ENCODE measurements around the gene NUDT6.
"Not testable (repeated sequence)": the region's sequence is repeated elsewhere in the genome, so short reads cannot be mapped to it uniquely, and the experiment has no call there.

NUDT6 gene

DNA sequence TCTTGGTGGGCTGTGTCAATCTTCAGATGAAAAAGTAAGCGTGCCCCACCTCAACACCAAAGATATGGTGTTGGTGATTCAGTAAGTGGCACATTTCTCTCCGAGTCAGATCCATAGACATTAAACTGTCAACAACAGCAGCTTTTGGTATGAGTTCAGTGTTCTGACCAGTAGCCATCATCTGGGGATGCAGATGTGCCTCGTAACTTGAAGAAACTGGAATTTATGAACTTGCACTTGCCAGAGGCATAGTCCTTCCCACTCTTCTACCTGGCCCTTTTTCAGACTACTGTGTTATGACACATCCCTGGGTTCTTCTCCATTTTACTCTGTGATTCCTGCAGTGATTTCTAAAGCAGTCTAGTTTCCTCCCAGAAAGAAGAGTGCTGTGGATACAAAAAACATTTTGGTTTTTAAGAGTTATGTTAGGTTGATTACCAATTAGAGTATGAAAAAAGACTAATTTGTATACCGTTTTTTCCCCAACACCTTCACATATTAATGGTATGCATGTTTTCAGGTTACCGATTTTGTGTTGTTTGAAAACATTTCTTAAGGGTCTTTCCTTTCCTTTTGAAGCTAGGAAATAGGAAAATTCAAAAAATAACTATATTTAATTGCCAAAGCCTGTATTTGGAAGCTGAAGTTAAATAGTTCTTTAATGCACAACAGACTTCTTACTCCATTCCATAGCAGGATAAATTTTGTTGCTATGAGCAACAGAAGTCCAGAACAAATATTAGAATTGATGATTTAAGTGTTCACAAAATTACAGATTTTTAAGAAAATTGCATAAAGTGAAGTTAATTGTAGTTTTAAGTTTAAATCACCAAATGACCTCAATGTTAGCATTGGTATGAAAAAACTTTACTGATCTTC lies 39.3 kb downstream of the NUDT6 start:
- H3K27me3 Mint-ChIP-seq = no peaks in the 10 kb centered on the region
- H3K27ac Mint-ChIP-seq = no peak overlapping the region
- no peak overlapping the region for H3K4me3 Mint-ChIP-seq
- no peaks in the 10 kb centered on the region for H3K36me3 Mint-ChIP-seq (ENCODE audit: insufficient read depth)
- ATAC-seq (replicated peaks) (no peak), DNase-seq (no peak)
- H3K4me1 Mint-ChIP-seq (ENCODE audit: low read depth in 2 of 2) = no peaks in the 10 kb centered on the region
- no peaks in the 10 kb centered on the region for H3K9me3 Mint-ChIP-seq

DNA sequence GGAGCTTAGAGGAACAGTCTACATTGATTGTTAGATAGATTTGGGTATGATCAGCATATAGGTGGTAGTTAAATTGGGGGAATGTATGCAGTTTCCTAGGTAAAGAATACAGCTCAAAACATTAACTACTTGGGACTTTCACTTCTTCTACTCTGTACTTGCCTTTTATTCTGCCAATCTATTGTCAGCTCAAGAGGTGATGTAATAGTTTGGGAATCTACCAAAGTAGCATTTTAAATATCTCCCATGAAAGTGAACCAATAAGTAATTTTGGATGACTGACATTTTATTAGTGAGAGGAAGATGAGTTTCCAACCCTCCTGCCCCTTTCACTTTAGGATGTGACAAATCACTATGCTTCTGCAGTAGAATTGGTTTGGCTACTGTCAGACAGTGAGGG lies 43.4 kb downstream of the NUDT6 start:
- H3K4me1 Mint-ChIP-seq (ENCODE audit: low read depth in 2 of 2) = no peaks in the 10 kb centered on the region
- H3K27ac Mint-ChIP-seq = no peak overlapping the region
- no peaks in the 10 kb centered on the region for H3K36me3 Mint-ChIP-seq (ENCODE audit: insufficient read depth)
- H3K27me3 Mint-ChIP-seq = peaks cover 6 to 9% of the 10 kb centered on the region in 2 donors
- no peak overlapping the region for H3K4me3 Mint-ChIP-seq
- H3K9me3 Mint-ChIP-seq = no peaks in the 10 kb centered on the region
- ATAC-seq (replicated peaks) = no peak
- DNase-seq = no peak

DNA sequence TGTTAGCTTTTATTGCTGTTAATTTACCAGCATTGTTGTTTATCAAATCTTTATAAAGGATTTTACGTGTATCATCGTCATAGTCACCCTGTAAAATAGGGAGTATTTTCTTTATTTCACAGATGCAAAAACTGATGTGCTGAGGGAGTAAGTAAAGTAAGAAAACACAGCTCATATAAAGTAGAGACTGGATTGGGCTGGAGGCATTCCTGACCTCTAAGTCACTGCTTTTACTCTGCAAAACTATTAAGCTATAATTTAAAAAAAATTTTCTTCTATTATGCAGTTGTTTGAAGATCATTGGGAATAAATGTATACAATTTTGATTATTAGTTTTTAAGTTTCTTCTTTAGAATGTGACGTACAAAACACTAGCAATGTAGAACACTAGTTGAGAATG lies 45.9 kb downstream of the NUDT6 start:
- Mint-ChIP-seq H3K9me3 (no peaks in the 10 kb centered on the region), H3K4me3 (no peak overlapping the region), H3K4me1 (ENCODE audit: low read depth in 2 of 2) (no peaks in the 10 kb centered on the region), H3K27ac (no peak overlapping the region), H3K36me3 (ENCODE audit: insufficient read depth) (no peaks in the 10 kb centered on the region), H3K27me3 (peaks cover 30 to 32% of the 10 kb centered on the region in 2 donors)
- no peak for ATAC-seq (replicated peaks)
- DNase-seq = no peak

DNA sequence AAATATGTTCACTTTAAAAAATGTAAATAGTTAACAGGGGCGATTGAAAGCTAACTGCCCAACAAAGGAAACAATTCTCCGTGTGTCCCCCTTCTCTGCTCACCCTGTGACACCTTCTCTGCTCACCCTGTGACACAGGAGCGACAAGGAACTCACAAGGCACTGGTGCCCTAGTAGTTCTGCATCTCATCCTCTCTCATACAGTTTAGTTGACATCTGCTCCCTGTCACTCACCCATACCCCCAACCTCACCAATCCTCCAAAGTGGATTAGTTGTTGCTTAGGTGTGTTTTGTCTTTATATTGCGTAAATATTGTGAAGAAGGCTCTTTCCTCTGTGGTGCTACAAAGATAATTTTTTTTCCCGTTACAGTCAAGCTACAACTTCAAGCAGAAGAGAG lies 46.4 kb downstream of the NUDT6 start:
- Mint-ChIP-seq H3K27me3 (peaks cover 35 to 37% of the 10 kb centered on the region in 2 donors), H3K4me3 (no peak overlapping the region), H3K27ac (no peak overlapping the region), H3K36me3 (ENCODE audit: insufficient read depth) (no peaks in the 10 kb centered on the region), H3K4me1 (ENCODE audit: low read depth in 2 of 2) (no peaks in the 10 kb centered on the region), H3K9me3 (no peaks in the 10 kb centered on the region)
- no peak for DNase-seq
- ATAC-seq (replicated peaks) = no peak

DNA sequence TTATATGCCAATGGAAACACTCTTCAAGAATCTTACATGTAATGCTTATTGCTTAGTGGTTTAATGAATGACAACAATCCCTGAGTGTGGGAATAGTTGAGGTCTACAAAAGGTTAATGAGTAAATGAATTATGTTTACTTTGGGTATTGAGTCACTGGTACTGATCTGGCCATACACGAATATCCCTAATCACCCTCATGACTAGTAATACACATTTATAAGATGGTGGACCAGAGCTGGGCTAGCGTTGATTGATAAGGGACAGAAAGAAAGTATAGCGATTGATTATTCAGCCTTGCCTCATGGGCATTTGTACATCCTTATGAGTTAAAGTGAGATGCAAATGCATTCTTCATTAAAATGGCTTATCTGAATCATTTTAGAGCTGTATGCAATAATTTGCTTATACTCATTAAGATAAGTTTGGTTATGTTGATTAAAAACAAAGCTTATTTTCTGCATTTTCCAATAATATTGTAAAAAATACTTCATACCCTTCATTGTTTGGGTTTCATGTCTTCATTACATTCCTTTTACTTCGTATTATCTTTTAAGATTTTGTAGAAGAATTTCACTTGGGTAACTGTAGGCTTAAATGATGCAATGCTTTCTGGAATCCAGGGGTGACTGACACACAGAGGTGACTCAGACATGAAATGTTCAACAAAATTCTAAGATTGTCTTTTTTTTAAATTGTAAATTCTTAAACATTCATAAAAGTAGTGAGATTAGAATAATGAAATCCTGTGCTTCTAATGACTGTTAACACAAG lies 48.4 kb downstream of the NUDT6 start:
- DNase-seq = no peak

DNA sequence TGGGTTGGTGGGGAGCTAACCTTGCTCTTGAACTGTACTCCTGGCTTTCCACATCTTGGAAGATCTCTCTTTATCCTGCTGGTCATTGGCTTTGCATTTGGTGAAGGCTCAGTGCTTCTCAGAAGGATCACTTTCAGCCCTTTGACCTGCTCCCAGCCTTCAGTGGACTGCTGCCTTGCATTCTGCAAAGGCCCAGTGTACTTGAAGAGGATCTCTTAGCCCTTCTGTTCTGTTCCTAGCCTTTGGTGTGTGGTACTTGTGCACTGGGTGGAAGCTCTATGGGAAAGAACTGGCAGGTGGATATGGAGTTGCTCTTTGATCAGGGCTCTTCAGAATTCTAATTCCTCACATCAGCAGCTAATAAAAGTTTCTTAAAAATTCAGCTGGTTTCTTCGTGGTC lies 49.3 kb downstream of the NUDT6 start:
- no peaks in the 10 kb centered on the region for H3K36me3 Mint-ChIP-seq (ENCODE audit: insufficient read depth)

More for the DNA sequence above, 48.4 kb downstream of the NUDT6 start:
- no peak overlapping the region for H3K27ac Mint-ChIP-seq
- no peaks in the 10 kb centered on the region for H3K9me3 Mint-ChIP-seq
- no peak for ATAC-seq (replicated peaks)
- H3K27me3 Mint-ChIP-seq = peaks cover 48 to 52% of the 10 kb centered on the region in 2 donors
- no peaks in the 10 kb centered on the region for H3K36me3 Mint-ChIP-seq (ENCODE audit: insufficient read depth)
- peaks cover 0 to 4% of the 10 kb centered on the region in 2 donors for H3K4me1 Mint-ChIP-seq (ENCODE audit: low read depth in 2 of 2)
- H3K4me3 Mint-ChIP-seq = no peak overlapping the region

DNA sequence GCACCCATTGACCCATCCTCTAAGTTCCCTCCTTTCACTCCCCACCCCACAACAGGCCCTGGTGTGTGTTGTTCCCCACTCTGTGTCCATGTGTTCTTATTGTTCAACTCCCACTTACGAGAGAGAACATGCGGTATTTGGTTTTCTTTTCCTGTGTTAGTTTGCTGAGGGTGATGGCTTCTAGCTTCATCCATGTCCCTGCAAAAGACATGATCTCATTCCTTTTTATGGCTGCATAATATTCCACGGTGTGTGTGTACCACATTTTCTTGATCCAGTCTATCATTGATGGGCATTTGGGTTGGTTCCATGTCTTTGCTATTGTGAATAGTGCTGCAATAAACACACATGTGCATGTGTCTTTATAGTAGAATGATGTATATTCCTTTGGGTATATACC lies 54.2 kb downstream of the NUDT6 start:
- not testable (repeated sequence) for H3K36me3 Mint-ChIP-seq (ENCODE audit: insufficient read depth); H3K4me1 Mint-ChIP-seq (ENCODE audit: low read depth in 2 of 2); DNase-seq; ATAC-seq (replicated peaks); H3K4me3 Mint-ChIP-seq; H3K9me3 Mint-ChIP-seq; H3K27ac Mint-ChIP-seq
- H3K27me3 Mint-ChIP-seq = peaks cover 48% of the 10 kb centered on the region in 2 donors

More for the DNA sequence above, 49.3 kb downstream of the NUDT6 start:
- no peak for DNase-seq
- Mint-ChIP-seq H3K4me1 (ENCODE audit: low read depth in 2 of 2) (peaks cover 0 to 9% of the 10 kb centered on the region in 2 donors), H3K27ac (no peak overlapping the region), H3K4me3 (no peak overlapping the region), H3K9me3 (no peaks in the 10 kb centered on the region), H3K27me3 (peaks cover 48 to 56% of the 10 kb centered on the region in 2 donors)
- no peak for ATAC-seq (replicated peaks)

DNA sequence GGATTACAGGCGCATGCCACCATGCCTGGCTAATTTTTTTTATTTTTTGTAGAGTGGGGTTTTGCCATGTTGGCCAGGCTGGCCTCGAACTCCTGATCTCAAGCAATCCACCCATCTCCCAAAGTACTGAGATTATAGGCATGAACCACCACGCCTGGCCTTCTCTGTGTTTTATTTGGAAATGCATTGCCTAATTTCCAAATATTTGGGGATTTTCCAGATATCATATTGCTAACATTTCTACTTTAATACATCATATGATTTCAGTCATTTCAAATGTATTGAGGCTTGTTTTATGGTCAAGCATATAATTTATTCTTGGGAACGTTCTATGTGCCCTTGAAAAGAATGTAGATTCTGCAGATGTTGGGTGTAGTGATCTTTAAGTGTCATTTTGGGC lies 57.0 kb downstream of the NUDT6 start:
- Mint-ChIP-seq H3K27me3 (peaks cover 40% of the 10 kb centered on the region in 2 donors), H3K4me3 (no peak overlapping the region), H3K36me3 (ENCODE audit: insufficient read depth) (no peaks in the 10 kb centered on the region), H3K27ac (no peak overlapping the region), H3K4me1 (ENCODE audit: low read depth in 2 of 2) (peaks cover 0 to 9% of the 10 kb centered on the region in 2 donors), H3K9me3 (no peaks in the 10 kb centered on the region)
- ATAC-seq (replicated peaks) (no peak), DNase-seq (no peak)

DNA sequence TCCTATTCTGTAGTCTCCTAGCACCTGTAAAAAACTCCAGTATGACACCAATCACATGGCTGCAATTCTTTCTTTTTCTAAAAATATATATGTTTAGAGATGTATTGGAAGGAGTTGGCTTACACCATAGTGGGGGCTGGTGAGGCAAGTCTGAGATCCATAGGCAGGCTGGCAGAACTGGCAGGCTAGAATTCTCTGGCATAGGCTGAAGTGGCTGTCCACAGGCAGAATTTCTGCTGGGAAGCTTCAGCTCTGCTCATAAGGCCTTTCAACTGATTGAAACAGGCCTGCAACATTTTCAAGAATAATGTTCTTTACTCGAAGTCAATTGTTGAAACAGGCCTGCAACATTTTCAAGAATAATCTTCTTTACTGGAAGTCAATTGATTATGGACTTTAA lies 58.8 kb downstream of the NUDT6 start:
- no peaks in the 10 kb centered on the region for H3K36me3 Mint-ChIP-seq (ENCODE audit: insufficient read depth)
- H3K4me3 Mint-ChIP-seq = no peak overlapping the region
- H3K4me1 Mint-ChIP-seq (ENCODE audit: low read depth in 2 of 2) = peaks cover 0 to 1% of the 10 kb centered on the region in 2 donors
- peaks cover 30 to 32% of the 10 kb centered on the region in 2 donors for H3K27me3 Mint-ChIP-seq
- H3K27ac Mint-ChIP-seq = no peak overlapping the region
- ATAC-seq (replicated peaks) (no peak), DNase-seq (no peak)
- no peaks in the 10 kb centered on the region for H3K9me3 Mint-ChIP-seq

DNA sequence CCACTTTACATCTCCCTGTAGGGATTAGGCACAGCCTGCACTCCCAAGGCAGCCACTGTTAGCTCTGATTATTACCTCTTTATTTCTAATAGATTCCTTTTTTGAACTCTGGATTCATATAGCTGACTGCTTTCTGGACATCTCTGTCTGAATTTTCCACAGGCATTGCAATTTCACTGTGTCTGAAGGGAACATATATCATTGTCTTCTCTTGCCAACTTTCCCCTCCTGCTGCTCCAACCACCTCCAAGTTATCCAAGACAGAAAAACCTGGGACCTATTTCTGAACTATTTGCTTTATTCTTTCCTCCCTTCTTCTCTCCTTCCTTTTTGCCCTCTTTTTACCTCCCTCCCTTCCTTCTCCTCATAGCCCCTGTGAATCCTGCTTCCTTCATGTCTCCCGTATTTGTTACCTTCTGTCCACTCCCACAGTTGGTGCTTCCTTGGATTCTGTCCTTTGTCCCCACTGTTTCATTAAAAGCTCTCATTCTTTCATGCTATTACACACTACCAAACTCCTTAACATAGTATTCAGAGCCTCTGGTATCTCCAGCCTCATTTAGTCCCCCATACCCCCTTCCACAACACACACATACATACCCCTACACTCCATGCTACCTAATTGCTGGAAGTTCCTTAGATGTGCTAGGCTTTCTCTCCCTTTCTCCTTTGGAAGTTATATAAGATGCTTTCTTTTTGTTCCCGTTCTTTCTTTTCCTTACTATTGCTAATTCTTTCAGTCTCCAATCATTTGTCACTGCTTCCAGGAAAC lies 61.0 kb downstream of the NUDT6 start:
- Mint-ChIP-seq H3K4me3 (no peak overlapping the region), H3K9me3 (no peaks in the 10 kb centered on the region), H3K27me3 (peaks cover 25 to 32% of the 10 kb centered on the region in 2 donors), H3K27ac (no peak overlapping the region), H3K36me3 (ENCODE audit: insufficient read depth) (no peaks in the 10 kb centered on the region), H3K4me1 (ENCODE audit: low read depth in 2 of 2) (no peaks in the 10 kb centered on the region)
- ATAC-seq (replicated peaks) = no peak
- DNase-seq = no peak

DNA sequence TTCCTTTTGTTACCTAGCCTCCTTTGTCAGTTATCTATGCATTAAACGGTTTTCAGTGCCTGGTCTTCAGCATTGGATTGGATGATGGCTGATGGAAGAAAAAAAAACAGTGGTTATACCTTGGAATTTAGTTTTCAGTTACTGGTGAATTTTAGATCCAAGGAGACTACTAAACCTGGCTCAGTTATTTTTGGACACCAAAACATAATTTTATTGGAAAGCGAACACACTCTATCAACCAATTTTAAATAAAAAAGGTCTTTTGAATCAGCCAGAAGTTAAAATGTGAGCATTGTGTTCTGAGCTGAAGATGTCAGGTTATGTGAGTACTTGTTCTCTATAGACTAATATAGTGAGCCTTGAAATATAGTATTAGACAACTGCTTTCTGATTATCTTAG lies 63.7 kb downstream of the NUDT6 start:
- ATAC-seq (replicated peaks) = no peak
- H3K27me3 Mint-ChIP-seq = peaks cover 25% of the 10 kb centered on the region in 2 donors
- H3K4me1 Mint-ChIP-seq (ENCODE audit: low read depth in 2 of 2) = peaks cover 0 to 2% of the 10 kb centered on the region in 2 donors

DNA sequence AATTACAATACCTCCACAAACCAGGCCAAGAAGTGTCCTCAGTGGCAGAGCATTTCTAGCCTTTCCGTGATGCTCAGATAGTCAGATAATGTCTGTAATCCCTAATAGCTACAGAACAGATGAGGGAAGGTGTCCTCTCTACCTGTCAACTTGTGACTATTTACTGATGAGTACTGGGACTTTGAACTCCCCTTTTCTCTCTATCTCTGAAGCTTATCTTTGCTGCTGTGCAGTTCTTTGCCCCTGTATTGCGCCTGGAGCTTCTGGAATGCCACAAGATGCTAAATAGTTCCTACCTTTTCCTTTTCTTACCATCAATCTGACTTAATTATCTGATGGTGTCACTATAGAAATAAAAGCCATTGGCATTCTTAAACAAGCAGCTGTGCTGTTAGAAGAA lies 65.2 kb downstream of the NUDT6 start:
- peaks cover 0 to 2% of the 10 kb centered on the region in 2 donors for H3K4me1 Mint-ChIP-seq (ENCODE audit: low read depth in 2 of 2)
- no peak overlapping the region for H3K4me3 Mint-ChIP-seq
- H3K36me3 Mint-ChIP-seq (ENCODE audit: insufficient read depth) = no peaks in the 10 kb centered on the region
- no peaks in the 10 kb centered on the region for H3K9me3 Mint-ChIP-seq
- peaks cover 16 to 17% of the 10 kb centered on the region in 2 donors for H3K27me3 Mint-ChIP-seq
- H3K27ac Mint-ChIP-seq = no peak overlapping the region
- no peak for ATAC-seq (replicated peaks)
- no peak for DNase-seq

More for the DNA sequence above, 63.7 kb downstream of the NUDT6 start:
- Mint-ChIP-seq H3K27ac (no peak overlapping the region), H3K4me3 (no peak overlapping the region), H3K36me3 (ENCODE audit: insufficient read depth) (no peaks in the 10 kb centered on the region), H3K9me3 (no peaks in the 10 kb centered on the region)
- no peak for DNase-seq

DNA sequence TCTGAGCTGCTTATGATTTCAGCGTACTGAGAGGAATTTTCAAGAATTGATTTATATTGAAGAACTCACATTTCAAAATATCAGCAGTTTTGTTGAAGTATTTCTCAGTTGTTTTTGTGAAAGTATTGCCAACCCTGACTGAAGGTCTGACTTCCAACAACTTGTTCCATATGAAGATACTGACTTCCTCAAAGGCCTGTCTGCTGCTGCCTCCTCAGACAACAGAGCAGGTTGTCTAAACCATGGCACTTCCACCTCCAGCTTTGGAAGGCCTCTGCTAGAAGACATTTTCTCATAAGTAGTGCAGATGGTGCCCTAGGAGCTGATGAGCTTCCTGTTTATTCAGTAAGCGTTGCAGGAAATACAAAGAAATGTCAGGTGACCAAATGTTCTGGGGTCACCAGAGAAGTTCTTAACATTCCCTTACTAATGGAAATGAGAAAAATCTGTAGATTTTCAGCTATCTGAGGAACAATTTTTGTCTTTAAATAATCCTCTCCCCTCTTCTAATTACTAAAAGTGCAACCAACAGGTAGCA lies 67.0 kb downstream of the NUDT6 start:
- ATAC-seq (replicated peaks) (no peak), DNase-seq (no peak)
- Mint-ChIP-seq H3K27ac (no peak overlapping the region), H3K4me3 (no peak overlapping the region), H3K4me1 (ENCODE audit: low read depth in 2 of 2) (peaks cover 0 to 2% of the 10 kb centered on the region in 2 donors), H3K36me3 (ENCODE audit: insufficient read depth) (no peaks in the 10 kb centered on the region), H3K27me3 (no peaks in the 10 kb centered on the region), H3K9me3 (no peaks in the 10 kb centered on the region)

Data from effector memory CD8-positive, alpha-beta T cell (primary cell).